Neuronal stem cell (in vitro differentiated cells): ENCODE data around the gene HIC1.
A peak's percentile ranks its signal among the peaks of the same experiment; 100 is the strongest.

Experiments
- DNase-seq: peaks from one replicate; pipeline ENCODE4 v3.0.0-alpha.2; 2013; ENCODE audit warnings: low spot score
- H2AFZ ChIP-seq: one replicate; pipeline ENCODE4 v1.6.1; 2013; ENCODE audit warnings: mild to moderate bottlenecking, low read length, inconsistent platforms
- H2AK5ac ChIP-seq: 2 replicates; pipeline ENCODE4 v1.6.1; 2013; ENCODE audit warnings: low read depth, mild to moderate bottlenecking, inconsistent platforms, low read length, moderate library complexity, mixed read lengths
- H2BK120ac ChIP-seq: 2 replicates; pipeline ENCODE4 v1.6.1; 2013; ENCODE audit warnings: low read depth, mild to moderate bottlenecking, inconsistent platforms, low read length, moderate library complexity, mixed read lengths
- H2BK12ac ChIP-seq: one replicate; pipeline ENCODE4 v1.6.1; 2013; ENCODE audit warnings: low read length, inconsistent platforms
- H2BK15ac ChIP-seq: 2 replicates; pipeline ENCODE4 v1.6.1; 2013; ENCODE audit warnings: mild to moderate bottlenecking, low read length, inconsistent platforms, mixed read lengths
- H2BK5ac ChIP-seq: one replicate; pipeline ENCODE4 v1.6.1; 2013; ENCODE audit warnings: inconsistent platforms, mild to moderate bottlenecking, low read length, moderate library complexity
- H3K14ac ChIP-seq: one replicate; pipeline ENCODE4 v1.6.1; 2013; ENCODE audit warnings: low read length, inconsistent platforms
- H3K18ac ChIP-seq: 2 replicates; pipeline ENCODE4 v1.6.1; 2013; ENCODE audit warnings: low read length, inconsistent platforms
- H3K23ac ChIP-seq: 2 replicates; pipeline ENCODE4 v1.6.1; 2013; ENCODE audit warnings: low read depth, mild to moderate bottlenecking, mixed read lengths, low read length, inconsistent platforms; ENCODE audit not compliant: poor library complexity
- H3K27ac ChIP-seq: replicated peaks from 3 replicates; pipeline ENCODE4 v1.5.1; 2013; ENCODE audit warnings: low read length, inconsistent platforms
- H3K27me3 ChIP-seq, 3 experiments: 2 replicates each; pipeline ENCODE4 v1.6.1; 2013; ENCODE audit warnings: low read length in 3 of 3, mild to moderate bottlenecking in 2 of 3, inconsistent platforms in 1 of 3, low read depth in 1 of 3, mixed read lengths in 1 of 3, moderate library complexity in 1 of 3; ENCODE audit not compliant: control insufficient read depth in 3 of 3, insufficient read depth in 3 of 3
- H3K36me3 ChIP-seq, 2 donors: replicated peaks in 1 of 2; 2 replicates each; pipeline ENCODE4 v1.6.1; 2013; ENCODE audit warnings: low read length in 2 of 2; ENCODE audit not compliant: control insufficient read depth in 2 of 2, insufficient read depth in 2 of 2
- H3K4ac ChIP-seq: 2 replicates; pipeline ENCODE4 v1.6.1; 2013; ENCODE audit warnings: inconsistent platforms, mild to moderate bottlenecking, low read length, moderate library complexity
- H3K4me1 ChIP-seq, 2 donors: 1 replicate in 1 of 2; 2 replicates in 1 of 2; pipeline ENCODE4 v1.6.1; 2013; ENCODE audit warnings: low read length in 2 of 2, low read depth in 1 of 2; ENCODE audit not compliant: control insufficient read depth in 2 of 2, insufficient read depth in 1 of 2
- H3K4me2 ChIP-seq: one replicate; pipeline ENCODE4 v1.6.1; 2013; ENCODE audit warnings: mild to moderate bottlenecking, low read length, inconsistent platforms; ENCODE audit not compliant: insufficient read depth, poor library complexity, severe bottlenecking
- H3K4me3 ChIP-seq, 2 donors: 2 replicates each; pipeline ENCODE4 v1.5.1; 2013; ENCODE audit warnings: low read length in 2 of 2, mild to moderate bottlenecking in 2 of 2, inconsistent platforms in 1 of 2, moderate library complexity in 1 of 2
- H3K79me1 ChIP-seq: one replicate; pipeline ENCODE4 v1.6.1; 2013; ENCODE audit warnings: low read depth, mild to moderate bottlenecking, inconsistent platforms, low read length, moderate library complexity
- H3K9ac ChIP-seq: one replicate; pipeline ENCODE4 v1.6.1; 2013; ENCODE audit warnings: mild to moderate bottlenecking, low read depth, low read length, inconsistent platforms; ENCODE audit not compliant: poor library complexity
- H3K9me3 ChIP-seq, 2 donors: replicated peaks in 1 of 2; 2 replicates each; pipeline versions ENCODE3 to v1.6.1; 2013; ENCODE audit warnings: low read length in 2 of 2, mild to moderate bottlenecking in 2 of 2, inconsistent platforms in 1 of 2, low read depth in 1 of 2, mixed read lengths in 1 of 2, moderate library complexity in 1 of 2; ENCODE audit not compliant: control insufficient read depth in 2 of 2, insufficient read depth in 1 of 2
- H4K8ac ChIP-seq: one replicate; pipeline ENCODE4 v1.6.1; 2013; ENCODE audit warnings: low read depth, mild to moderate bottlenecking, inconsistent platforms, low read length, moderate library complexity
- H4K91ac ChIP-seq: one replicate; pipeline ENCODE4 v1.6.1; 2013; ENCODE audit warnings: low read length, low read depth, mild to moderate bottlenecking, inconsistent platforms; ENCODE audit not compliant: poor library complexity
- WGBS, 2 donors: extraction: QIAGEN DNeasy Blood & Tissue Kit; methylation state at CpG; one replicate each; pipeline ENCODE4 v1.1.7; 2013; ENCODE audit warnings: missing lambda C conversion rate in 2 of 2, mixed read lengths in 1 of 2; ENCODE audit not compliant: insufficient read length in 2 of 2, insufficient replicate concordance in 1 of 2; ENCODE audit errors: extremely low coverage in 2 of 2; 5-methylcytosine and 5-hydroxymethylcytosine counted together

The HIC1 gene

GRCh38 chr17:2071455-2072281, 16.8 kb downstream of the HIC1 start:
- no CpG with 5 or more reads among the region's 31 CpGs for WGBS, 2 donors
- Histone ChIP-seq H3K4me1 (peaks cover 0 to 2% of the 10 kb centered on the region in 2 donors), H3K18ac (no peak overlapping the region), H3K79me1 (no peaks in the 10 kb centered on the region), H3K4ac (no peak overlapping the region), H3K9ac (no peak overlapping the region), H4K8ac (no peak overlapping the region), H2BK12ac (no peak overlapping the region), H2BK5ac (no peak overlapping the region), H3K23ac (no peak overlapping the region), H3K4me2 (no peak overlapping the region), H2BK120ac (no peak overlapping the region), H3K36me3 (peaks cover 8 to 86% of the 10 kb centered on the region in 2 donors), H3K27ac (no peak overlapping the region), H3K9me3 (no peaks in the 10 kb centered on the region), H4K91ac (no peak overlapping the region), H3K27me3 (no peaks in the 10 kb centered on the region), H3K4me3 (no peak overlapping the region), H3K14ac (no peak overlapping the region), H2AK5ac (no peak overlapping the region), H2BK15ac (no peak overlapping the region), H2AFZ (no peak overlapping the region)
- DNase-seq, result no peak

GRCh38 chr17:2074919-2075318, 20.0 kb downstream of the HIC1 start:
- H2BK120ac ChIP-seq, result no peak overlapping the region
- H3K36me3 ChIP-seq, result peaks cover 12 to 83% of the 10 kb centered on the region in 2 donors
- no peak overlapping the region for H3K9ac ChIP-seq
- no peak overlapping the region for H3K14ac ChIP-seq
- H2BK12ac ChIP-seq, result no peak overlapping the region
- no peak overlapping the region for H4K8ac ChIP-seq
- peak overlapping the region; percentile 24 for H3K18ac ChIP-seq
- H4K91ac ChIP-seq, result no peak overlapping the region
- H3K4me3 ChIP-seq, result no peak overlapping the region
- H2BK15ac ChIP-seq, result no peak overlapping the region
- H2AFZ ChIP-seq, result no peak overlapping the region
- no peak overlapping the region for H3K4ac ChIP-seq
- H3K4me1 ChIP-seq, result peaks cover 0 to 2% of the 10 kb centered on the region in 2 donors
- WGBS, 2 donors, result no CpG with 5 or more reads among the region's 10 CpGs
- H2BK5ac ChIP-seq, result no peak overlapping the region
- no peaks in the 10 kb centered on the region for H3K27me3 ChIP-seq
- no peak overlapping the region for H3K4me2 ChIP-seq
- H3K9me3 ChIP-seq, result no peaks in the 10 kb centered on the region
- H3K23ac ChIP-seq, result no peak overlapping the region
- no peak for DNase-seq
- no peak overlapping the region for H3K27ac ChIP-seq
- no peaks in the 10 kb centered on the region for H3K79me1 ChIP-seq
- H2AK5ac ChIP-seq, result no peak overlapping the region

DNA sequence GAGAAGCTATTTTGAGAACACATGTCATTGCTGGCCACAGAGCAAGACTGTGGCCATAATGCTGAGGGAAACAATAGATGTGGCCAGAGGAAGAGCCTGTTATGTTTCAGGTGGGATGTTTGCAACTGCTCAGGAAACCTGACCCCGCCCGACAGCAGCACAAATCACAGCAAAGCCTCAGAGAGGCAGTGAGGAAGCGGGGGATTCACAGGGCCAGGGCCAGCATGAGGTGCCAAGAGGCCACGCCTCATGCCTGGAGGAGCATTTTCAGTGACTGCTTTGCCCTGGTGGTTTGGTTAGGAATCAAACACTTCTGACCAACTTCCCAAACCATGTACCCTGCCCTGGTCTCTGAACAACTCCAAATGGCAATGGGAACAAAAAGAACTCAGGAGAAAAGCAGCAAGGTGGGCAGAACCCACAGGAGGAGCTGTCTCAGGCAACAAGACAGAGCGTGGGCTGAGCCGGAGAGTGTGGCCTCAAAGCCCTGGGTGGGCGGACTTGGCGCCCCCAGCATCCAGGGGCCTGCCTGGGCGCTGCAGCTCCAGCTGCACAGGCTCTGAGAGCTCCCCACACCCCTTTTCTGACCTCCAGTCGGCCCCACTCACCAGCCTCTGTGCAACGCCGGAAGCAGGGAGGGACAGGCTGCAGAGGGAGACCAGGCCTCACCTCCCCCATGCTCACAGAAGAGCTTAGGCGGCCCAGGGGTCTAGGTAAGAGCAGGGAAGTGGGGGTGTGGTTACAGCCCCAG, 20.6 kb downstream of the HIC1 start:
- H2AFZ ChIP-seq, result no peak overlapping the region
- no peak overlapping the region for H3K9ac ChIP-seq
- H3K14ac ChIP-seq, result no peak overlapping the region
- peaks cover 12 to 81% of the 10 kb centered on the region in 2 donors for H3K36me3 ChIP-seq
- H3K4ac ChIP-seq, result no peak overlapping the region
- no peak overlapping the region for H2AK5ac ChIP-seq
- H3K4me1 ChIP-seq, result peaks cover 0 to 2% of the 10 kb centered on the region in 2 donors
- peak overlapping the region; percentile 3 for H3K18ac ChIP-seq
- no peak overlapping the region for H3K23ac ChIP-seq
- H2BK120ac ChIP-seq, result no peak overlapping the region
- H3K27me3 ChIP-seq, result no peaks in the 10 kb centered on the region
- H3K4me2 ChIP-seq, result no peak overlapping the region
- H4K8ac ChIP-seq, result no peak overlapping the region
- no peaks in the 10 kb centered on the region for H3K9me3 ChIP-seq
- no CpG with 5 or more reads among the region's 13 CpGs for WGBS, 2 donors
- H2BK15ac ChIP-seq, result no peak overlapping the region
- H3K27ac ChIP-seq, result no peak overlapping the region
- no peak overlapping the region for H2BK12ac ChIP-seq
- no peak overlapping the region for H4K91ac ChIP-seq
- H2BK5ac ChIP-seq, result no peak overlapping the region
- no peaks in the 10 kb centered on the region for H3K79me1 ChIP-seq
- no peak for DNase-seq
- H3K4me3 ChIP-seq, result no peak overlapping the region
